IPS DF 19.7 (cell line): Measurements from ENCODE around the gene CCDC148.

ENCODE experiments used
- DNase-seq: peaks from one replicate; pipeline ENCODE4 v3.0.0-alpha.2; 2013; ENCODE audit warnings: low read depth, low spot score

The CCDC148 gene

GRCh38 chr2:158212301-158212700, 244.3 kb downstream of the CCDC148 start:
- DNase-seq, result no peak

- DNase-seq, result no peak
These were observed 245.1 kb downstream of the CCDC148 start for GRCh38 chr2:158211502-158211901.

GRCh38 chr2:158207354-158207753, 249.2 kb downstream of the CCDC148 start:
- DNase-seq, result no peak

- no peak for DNase-seq
These were observed 251.3 kb downstream of the CCDC148 start for GRCh38 chr2:158205215-158205614.

- no peak for DNase-seq
These were observed 251.8 kb downstream of the CCDC148 start for GRCh38 chr2:158204741-158205165.

- no peak for DNase-seq
These were observed 254.3 kb downstream of the CCDC148 start for GRCh38 chr2:158202161-158202815.

- no peak for DNase-seq
These were observed 256.5 kb downstream of the CCDC148 start for GRCh38 chr2:158199928-158200650.

- no peak for DNase-seq
These were observed 258.6 kb downstream of the CCDC148 start for GRCh38 chr2:158197940-158198339.

- no peak for DNase-seq
These were observed 262.3 kb downstream of the CCDC148 start for GRCh38 chr2:158194229-158194628.

GRCh38 chr2:158192515-158193443, 263.8 kb downstream of the CCDC148 start:
- no peak for DNase-seq

- DNase-seq, result no peak
These were observed 265.3 kb downstream of the CCDC148 start for GRCh38 chr2:158191076-158191895.

- DNase-seq, result no peak
These were observed 267.0 kb downstream of the CCDC148 start for GRCh38 chr2:158189526-158189925.

GRCh38 chr2:158187908-158188307, 268.6 kb downstream of the CCDC148 start:
- DNase-seq, result no peak

GRCh38 chr2:158184556-158185343, 271.8 kb downstream of the CCDC148 start:
- no peak for DNase-seq

- no peak for DNase-seq
These were observed 272.6 kb downstream of the CCDC148 start for GRCh38 chr2:158184001-158184400.

- no peak for DNase-seq
These were observed 273.8 kb downstream of the CCDC148 start for GRCh38 chr2:158182676-158183295.

- no peak for DNase-seq
These were observed 275.4 kb downstream of the CCDC148 start for GRCh38 chr2:158181171-158181570.

GRCh38 chr2:158179660-158180059, 276.9 kb downstream of the CCDC148 start:
- no peak for DNase-seq

- no peak for DNase-seq
These were observed 277.9 kb downstream of the CCDC148 start for GRCh38 chr2:158178646-158179045.

- DNase-seq, result no peak
These were observed 281.6 kb downstream of the CCDC148 start for GRCh38 chr2:158174956-158175355.
